IMR-90 (cell line): ENCODE results near the gene CLCNKA. TPM values are rescaled to one million over a fixed set of nuclear protein-coding genes. Genes with fewer than 3 reads are reported as not detected.

Experiments
- ATAC-seq: fragments of 200-7000 bp; cut with Tn5 transposase; 2 replicates; pipeline ENCODE4 v1.9.1; 2020; ENCODE audit warnings: low read depth, mild to moderate bottlenecking, moderate library complexity
- BruUV-seq: library from RNA; stranded (reverse); fragments of 400-500 nt; replicated peaks from 2 replicates; lab custom pipeline; 2021; lab: Mats Ljungman, UMichigan
- CTCF ChIA-PET: fragments of 300-600 bp; formaldehyde crosslinking; extraction: SDS; loops from one replicate; lab custom pipeline; 2021; ENCODE audit warnings: antibody characterized with exemption; lab: Yijun Ruan, JAX
- POLR2A ChIA-PET: fragments of 300-600 bp; sonication (Branson Sonifier 250); formaldehyde crosslinking; loops from one replicate; lab custom pipeline; 2022; ENCODE audit warnings: antibody characterized with exemption; ENCODE audit not compliant: unreplicated experiment; lab: Charles Lee
- DNase-seq: peaks from one replicate; pipeline ENCODE4 v3.0.0; 2013
- H2AFZ ChIP-seq: replicated peaks from 2 replicates; pipeline ENCODE3; 2013; ENCODE audit warnings: low read length, mild to moderate bottlenecking; ENCODE audit not compliant: poor library complexity
- H2AK5ac ChIP-seq: 2 replicates; pipeline ENCODE4 v1.6.1; 2013; ENCODE audit warnings: low read depth, low read length, inconsistent platforms
- H2AK9ac ChIP-seq: replicated peaks from 2 replicates; pipeline ENCODE3; 2013; ENCODE audit warnings: mild to moderate bottlenecking, low read depth, low read length, moderate library complexity; ENCODE audit not compliant: poor library complexity
- H2BK120ac ChIP-seq: 2 replicates; pipeline ENCODE4 v1.6.1; 2013; ENCODE audit warnings: low read depth, low read length, inconsistent platforms
- H2BK15ac ChIP-seq: 3 replicates; pipeline ENCODE4 v1.6.1; 2013; ENCODE audit warnings: low read depth, low read length, inconsistent platforms
- H2BK20ac ChIP-seq: 2 replicates; pipeline ENCODE4 v1.6.1; 2013; ENCODE audit warnings: low read depth, mild to moderate bottlenecking, inconsistent platforms, low read length, moderate library complexity
- H2BK5ac ChIP-seq: 2 replicates; pipeline ENCODE4 v1.6.1; 2013; ENCODE audit warnings: mild to moderate bottlenecking, low read depth, low read length, inconsistent platforms; ENCODE audit not compliant: poor library complexity, severe bottlenecking
- H3K14ac ChIP-seq: replicated peaks from 2 replicates; pipeline ENCODE4 v1.6.1; 2013; ENCODE audit warnings: low read depth, low read length, inconsistent platforms
- H3K18ac ChIP-seq: 2 replicates; pipeline ENCODE4 v1.6.1; 2013; ENCODE audit warnings: low read depth, low read length, control low read depth
- H3K23ac ChIP-seq: 2 replicates; pipeline ENCODE4 v1.6.1; 2013; ENCODE audit warnings: low read depth, low read length, inconsistent platforms
- H3K27ac ChIP-seq: 2 replicates; pipeline ENCODE4 v1.5.1; 2013; ENCODE audit warnings: mild to moderate bottlenecking, control low read depth, low read length; ENCODE audit not compliant: insufficient read depth
- H3K27me3 ChIP-seq: 2 replicates; pipeline ENCODE4 v1.6.1; 2013; ENCODE audit warnings: low read length; ENCODE audit not compliant: control insufficient read depth, insufficient read depth
- H3K36me3 ChIP-seq: 2 replicates; pipeline ENCODE4 v1.6.1; 2013; ENCODE audit warnings: low read length, mixed read lengths; ENCODE audit not compliant: control insufficient read depth, insufficient read depth
- H3K4ac ChIP-seq: 2 replicates; pipeline ENCODE4 v1.6.1; 2013; ENCODE audit warnings: low read depth, low read length, inconsistent platforms
- H3K4me1 ChIP-seq: 2 replicates; pipeline ENCODE4 v1.6.1; 2013; ENCODE audit warnings: low read length, mixed read lengths; ENCODE audit not compliant: control insufficient read depth, insufficient read depth
- H3K4me2 ChIP-seq: 2 replicates; pipeline ENCODE4 v1.6.1; 2013; ENCODE audit warnings: low read depth, mild to moderate bottlenecking, control low read depth, low read length, moderate library complexity
- H3K4me3 ChIP-seq: 2 replicates; pipeline ENCODE4 v1.5.1; 2013; ENCODE audit warnings: low read depth, mild to moderate bottlenecking, control low read depth, low read length, moderate library complexity; ENCODE audit not compliant: insufficient read depth
- H3K56ac ChIP-seq: 2 replicates; pipeline ENCODE4 v1.6.1; 2013; ENCODE audit warnings: low read length, inconsistent platforms; ENCODE audit not compliant: insufficient read depth; ENCODE audit errors: extremely low read depth
- H3K79me1 ChIP-seq, 2 experiments: 2 replicates each; pipeline ENCODE4 v1.6.1; 2013; ENCODE audit warnings: low read length in 2 of 2, inconsistent platforms in 1 of 2, low read depth in 1 of 2
- H3K9ac ChIP-seq: 2 replicates; pipeline ENCODE4 v1.6.1; 2013; ENCODE audit warnings: low read depth, low read length, control low read depth
- H3K9me1 ChIP-seq: 2 replicates; pipeline ENCODE4 v1.6.1; 2013; ENCODE audit warnings: low read length, inconsistent platforms; ENCODE audit not compliant: insufficient read depth
- H3K9me3 ChIP-seq: 2 replicates; pipeline ENCODE4 v1.6.1; 2013; ENCODE audit warnings: low read length; ENCODE audit not compliant: control insufficient read depth, insufficient read depth
- H4K20me1 ChIP-seq: 2 replicates; pipeline ENCODE4 v1.6.1; 2013; ENCODE audit warnings: low read length, inconsistent platforms; ENCODE audit not compliant: insufficient read depth
- H4K5ac ChIP-seq: 2 replicates; pipeline ENCODE4 v1.6.1; 2013; ENCODE audit warnings: mild to moderate bottlenecking, low read depth, low read length, control low read depth
- H4K8ac ChIP-seq, 2 experiments: 2 replicates each; pipeline ENCODE4 v1.6.1; 2013; ENCODE audit warnings: low read depth in 2 of 2, low read length in 2 of 2, control low read depth in 1 of 2, inconsistent platforms in 1 of 2
- H4K91ac ChIP-seq: 2 replicates; pipeline ENCODE4 v1.6.1; 2013; ENCODE audit warnings: low read depth, low read length, inconsistent platforms; ENCODE audit not compliant: insufficient read depth
- BHLHE40 ChIP-seq: fragments of 150-350 bp; IDR thresholded peaks from 2 replicates; pipeline ENCODE4 v1.6.1; 2016; ENCODE audit warnings: mild to moderate bottlenecking, low read depth, low read length
- CEBPB ChIP-seq: IDR thresholded peaks from 2 replicates; pipeline ENCODE4 v1.6.1; 2012; ENCODE audit warnings: low read depth, low read length, improper control_type of control experiment
- CHD1 ChIP-seq: IDR thresholded peaks from 2 replicates; pipeline ENCODE4 v1.6.1; 2012; ENCODE audit warnings: low read depth, low read length, improper control_type of control experiment
- FOS ChIP-seq: fragments of 150-350 bp; IDR thresholded peaks from 2 replicates; pipeline ENCODE4 v1.6.1; 2016; ENCODE audit warnings: low read depth, low read length
- MAFK ChIP-seq: IDR thresholded peaks from 2 replicates; pipeline ENCODE4 v1.6.1; 2012; ENCODE audit warnings: low read depth, low read length, improper control_type of control experiment
- MAZ ChIP-seq: IDR thresholded peaks from 2 replicates; pipeline ENCODE4 v1.6.1; 2012; ENCODE audit warnings: low read depth, mild to moderate bottlenecking, low read length, improper control_type of control experiment, moderate library complexity, borderline replicate concordance
- MXI1 ChIP-seq: IDR thresholded peaks from 2 replicates; pipeline ENCODE4 v1.6.1; 2012; ENCODE audit warnings: low read depth, mild to moderate bottlenecking, low read length, moderate library complexity, borderline replicate concordance
- NFE2L2 ChIP-seq: fragments of 150-350 bp; IDR thresholded peaks from 2 replicates; pipeline ENCODE4 v1.6.1; 2016; ENCODE audit warnings: low read depth, mild to moderate bottlenecking, low read length
- POLR2A ChIP-seq: IDR thresholded peaks from 2 replicates; pipeline ENCODE4 v1.6.1; 2012; ENCODE audit warnings: mild to moderate bottlenecking, low read depth, low read length
- RAD21 ChIP-seq: IDR thresholded peaks from 2 replicates; pipeline ENCODE4 v1.6.1; 2012; ENCODE audit warnings: low read length, improper control_type of control experiment
- RCOR1 ChIP-seq: IDR thresholded peaks from 2 replicates; pipeline ENCODE4 v1.6.1; 2012; ENCODE audit warnings: mild to moderate bottlenecking, low read length, improper control_type of control experiment; ENCODE audit not compliant: insufficient replicate concordance
- RFX5 ChIP-seq: IDR thresholded peaks from 2 replicates; pipeline ENCODE4 v1.8.0; 2012; ENCODE audit warnings: low read depth, mild to moderate bottlenecking, low read length, moderate library complexity
- WGBS, 2 experiments: methylation state at CpG; one replicate each; pipeline versions ENCODE4 v1.1.5 to v1.1.7; 2013; ENCODE audit warnings: missing lambda C conversion rate in 2 of 2; ENCODE audit not compliant: insufficient read length in 1 of 2; ENCODE audit errors: extremely low coverage in 2 of 2; 5-methylcytosine and 5-hydroxymethylcytosine counted together
- dilution Hi-C: fragments of 300-500 bp; cut with HindIII; formaldehyde crosslinking; loops from one replicate; pipeline ENCODE4 v1.14.3; 2018; ENCODE audit warnings: low sequenced_read_pairs; ENCODE audit not compliant: unreplicated experiment
- in situ Hi-C: fragments of 300-500 bp; cut with MboI; formaldehyde crosslinking; loops from 3 replicates; pipeline ENCODE4 v1.14.3; 2019; ENCODE audit warnings: low sequenced_read_pairs, inconsistent platforms, mixed read lengths
- intact Hi-C: fragments of 100-400 bp; cut with micrococcal nuclease; formaldehyde crosslinking; loops from 2 replicates; pipeline ENCODE4 v1.10.0; 2022
- polyA plus RNA-seq, 3 experiments: library from polyadenylated mRNA; depleted of rRNA; stranded (reverse); fragments of >200 nt; gene quantifications; 2 replicates each; pipeline ENCODE4 v1.2.3, GENCODE V29; 2012; ENCODE audit warnings: low replicate concordance in 1 of 3
- total RNA-seq: library from RNA; depleted of rRNA; stranded (reverse); fragments of >200 nt; gene quantifications from 2 replicates; pipeline ENCODE4 v1.2.3, GENCODE V29; 2012
- TF ChIP-seq, protein P1 (sequence below): conservative IDR thresholded peaks from 2 replicates; pipeline ENCODE4 v1.5.1; 2012; ENCODE audit warnings: mild to moderate bottlenecking, low read depth, low read length, improper control_type of control experiment
- TF ChIP-seq, protein P2 (sequence below): fragments of 150-350 bp; IDR thresholded peaks from 2 replicates; pipeline ENCODE4 v1.6.1; 2017; ENCODE audit warnings: mild to moderate bottlenecking, antibody characterized with exemption, low read length, low read depth
- TF ChIP-seq, protein P3 (sequence below): fragments of 150-350 bp; IDR thresholded peaks from 2 replicates; pipeline ENCODE4 v1.6.1; 2016; ENCODE audit warnings: low read depth, mild to moderate bottlenecking, low read length, moderate library complexity, borderline replicate concordance

The CLCNKA gene
- total and polyA plus RNA-seq, 2 of the 4 experiments (the other 2 are of a cell fraction): 0.05 TPM; not detected in 1

DNA sequence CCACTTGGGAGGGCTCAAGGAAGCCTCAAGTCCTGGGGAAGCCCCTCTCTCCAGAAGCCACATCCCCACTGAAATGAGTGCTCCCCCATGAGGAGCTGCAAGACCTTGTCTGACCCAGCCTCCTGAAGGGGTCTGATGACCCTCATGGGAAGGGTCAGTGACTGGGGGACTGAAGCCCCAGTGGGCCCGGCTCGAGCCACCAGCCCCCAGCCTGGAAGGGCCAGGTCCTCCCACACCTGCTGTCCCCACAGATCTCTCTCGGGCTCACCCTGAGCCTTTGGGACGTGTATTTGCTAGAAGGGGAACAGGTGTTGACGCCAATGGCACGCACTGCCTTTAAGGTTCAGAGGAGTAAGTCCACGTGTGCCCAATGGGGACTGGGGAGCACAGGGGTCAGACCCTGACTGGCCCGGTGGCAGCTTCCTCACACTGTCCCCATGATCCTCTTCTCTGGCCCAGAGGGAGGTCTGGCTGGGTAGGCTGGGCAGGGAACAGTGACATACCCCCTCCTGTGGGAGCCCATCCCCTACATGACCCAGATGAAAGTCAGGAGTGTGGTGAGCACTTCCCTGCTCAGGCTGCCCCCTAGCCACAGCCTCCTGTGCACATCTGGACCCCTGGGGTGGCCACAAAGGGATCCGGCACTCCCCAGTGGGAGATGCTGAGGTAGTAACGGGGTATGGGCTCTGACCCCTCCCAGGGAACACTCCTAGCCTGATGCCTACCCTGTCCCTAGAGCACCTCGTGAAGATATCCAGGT, 30.2 kb upstream of the CLCNKA start:
- dilution Hi-C loops: no loop called here
- no peak for DNase-seq
- Histone ChIP-seq H3K23ac (no peak overlapping the region), H4K8ac (no peak overlapping the region), H3K27ac (no peak overlapping the region), H2AK9ac (no peak overlapping the region), H3K4me3 (no peak overlapping the region), H2BK5ac (no peak overlapping the region), H2BK15ac (no peak overlapping the region), H3K18ac (no peak overlapping the region), H3K36me3 (no peaks in the 10 kb centered on the region), H3K9me3 (no peaks in the 10 kb centered on the region), H2BK20ac (no peak overlapping the region), H3K14ac (no peak overlapping the region), H2AFZ (no peak overlapping the region), H3K9me1 (no peaks in the 10 kb centered on the region), H3K27me3 (no peaks in the 10 kb centered on the region; the same call in 1 of the 2 replicates), H3K9ac (no peak overlapping the region), H3K79me1 (no peaks in the 10 kb centered on the region), H2AK5ac (no peak overlapping the region), H3K56ac (no peak overlapping the region), H4K91ac (no peak overlapping the region), H3K4me2 (no peak overlapping the region), H4K5ac (no peak overlapping the region), H4K20me1 (no peaks in the 10 kb centered on the region), H3K4me1 (peaks cover 2% of the 10 kb centered on the region; the same call in 1 of the 2 replicates), H3K4ac (no peak overlapping the region), H2BK120ac (no peak overlapping the region)
- in situ Hi-C loops: loop anchor here (10.0 kb wide), 1 partner anchor 57 kb away; no protein-coding TSS in a partner anchor
- 85% methylated on average over 4 of the region's 11 CpGs; no CpG with 5 or more reads in 1 of the 2 experiments for WGBS, 2 experiments
- POLR2A ChIA-PET: no interaction called here
- no TSS peak for BruUV-seq
- ATAC-seq: no peak
- intact Hi-C loops: no loop called here
- CTCF ChIA-PET: no interaction called here
- no peak for TF ChIP-seq BHLHE40
- TF ChIP-seq MXI1: no peak
- no peak for TF ChIP-seq CEBPB
- no peak for TF ChIP-seq MAFK
- no peak for TF ChIP-seq NFE2L2
- TF ChIP-seq, protein P1, sequence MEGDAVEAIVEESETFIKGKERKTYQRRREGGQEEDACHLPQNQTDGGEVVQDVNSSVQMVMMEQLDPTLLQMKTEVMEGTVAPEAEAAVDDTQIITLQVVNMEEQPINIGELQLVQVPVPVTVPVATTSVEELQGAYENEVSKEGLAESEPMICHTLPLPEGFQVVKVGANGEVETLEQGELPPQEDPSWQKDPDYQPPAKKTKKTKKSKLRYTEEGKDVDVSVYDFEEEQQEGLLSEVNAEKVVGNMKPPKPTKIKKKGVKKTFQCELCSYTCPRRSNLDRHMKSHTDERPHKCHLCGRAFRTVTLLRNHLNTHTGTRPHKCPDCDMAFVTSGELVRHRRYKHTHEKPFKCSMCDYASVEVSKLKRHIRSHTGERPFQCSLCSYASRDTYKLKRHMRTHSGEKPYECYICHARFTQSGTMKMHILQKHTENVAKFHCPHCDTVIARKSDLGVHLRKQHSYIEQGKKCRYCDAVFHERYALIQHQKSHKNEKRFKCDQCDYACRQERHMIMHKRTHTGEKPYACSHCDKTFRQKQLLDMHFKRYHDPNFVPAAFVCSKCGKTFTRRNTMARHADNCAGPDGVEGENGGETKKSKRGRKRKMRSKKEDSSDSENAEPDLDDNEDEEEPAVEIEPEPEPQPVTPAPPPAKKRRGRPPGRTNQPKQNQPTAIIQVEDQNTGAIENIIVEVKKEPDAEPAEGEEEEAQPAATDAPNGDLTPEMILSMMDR: no peak
- TF ChIP-seq RCOR1: no peak
- TF ChIP-seq MAZ: no peak
- no peak for TF ChIP-seq FOS
- no peak for TF ChIP-seq RFX5
- TF ChIP-seq POLR2A: no peak
- no peak for TF ChIP-seq RAD21
- TF ChIP-seq CHD1: no peak
- TF ChIP-seq, protein P2, sequence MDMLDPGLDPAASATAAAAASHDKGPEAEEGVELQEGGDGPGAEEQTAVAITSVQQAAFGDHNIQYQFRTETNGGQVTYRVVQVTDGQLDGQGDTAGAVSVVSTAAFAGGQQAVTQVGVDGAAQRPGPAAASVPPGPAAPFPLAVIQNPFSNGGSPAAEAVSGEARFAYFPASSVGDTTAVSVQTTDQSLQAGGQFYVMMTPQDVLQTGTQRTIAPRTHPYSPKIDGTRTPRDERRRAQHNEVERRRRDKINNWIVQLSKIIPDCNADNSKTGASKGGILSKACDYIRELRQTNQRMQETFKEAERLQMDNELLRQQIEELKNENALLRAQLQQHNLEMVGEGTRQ: no peak
- TF ChIP-seq, protein P3, sequence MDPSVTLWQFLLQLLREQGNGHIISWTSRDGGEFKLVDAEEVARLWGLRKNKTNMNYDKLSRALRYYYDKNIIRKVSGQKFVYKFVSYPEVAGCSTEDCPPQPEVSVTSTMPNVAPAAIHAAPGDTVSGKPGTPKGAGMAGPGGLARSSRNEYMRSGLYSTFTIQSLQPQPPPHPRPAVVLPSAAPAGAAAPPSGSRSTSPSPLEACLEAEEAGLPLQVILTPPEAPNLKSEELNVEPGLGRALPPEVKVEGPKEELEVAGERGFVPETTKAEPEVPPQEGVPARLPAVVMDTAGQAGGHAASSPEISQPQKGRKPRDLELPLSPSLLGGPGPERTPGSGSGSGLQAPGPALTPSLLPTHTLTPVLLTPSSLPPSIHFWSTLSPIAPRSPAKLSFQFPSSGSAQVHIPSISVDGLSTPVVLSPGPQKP: no peak
